Liver (tissue), 9 donors: Measurements from ENCODE around the gene PLXNA2. TPM values are rescaled to one million over a fixed set of nuclear protein-coding genes. Genes with fewer than 3 reads are reported as not detected.

Experiments
- DNase-seq: peaks from one replicate; pipeline ENCODE4 v3.0.0-alpha.2; 2017; ENCODE audit warnings: low spot score
- H3K27ac ChIP-seq, 2 donors: one replicate each; pipeline ENCODE4 v1.7.0; 2013; ENCODE audit warnings: inconsistent platforms in 2 of 2, low read length in 2 of 2, control low read depth in 1 of 2, low read depth in 1 of 2, mild to moderate bottlenecking in 1 of 2
- H3K27me3 ChIP-seq, 4 donors: one replicate each; pipeline versions ENCODE4 v1.6.1 to v1.7.0; 2013; ENCODE audit warnings: low read length in 3 of 4, inconsistent platforms in 1 of 4, mild to moderate bottlenecking in 1 of 4, moderate library complexity in 1 of 4; ENCODE audit not compliant: control insufficient read depth in 4 of 4, insufficient read depth in 4 of 4
- H3K36me3 ChIP-seq, 4 donors: one replicate each; pipeline versions ENCODE4 v1.6.1 to v1.7.0; 2013; ENCODE audit warnings: low read length in 3 of 4, mild to moderate bottlenecking in 3 of 4, low read depth in 1 of 4, moderate library complexity in 1 of 4; ENCODE audit not compliant: control insufficient read depth in 4 of 4, insufficient read depth in 3 of 4
- H3K4me1 ChIP-seq, 4 donors: one replicate each; pipeline versions ENCODE4 v1.6.1 to v1.7.0; 2013; ENCODE audit warnings: low read length in 3 of 4, mild to moderate bottlenecking in 3 of 4, moderate library complexity in 1 of 4; ENCODE audit not compliant: control insufficient read depth in 4 of 4, insufficient read depth in 4 of 4
- H3K4me3 ChIP-seq, 3 donors: one replicate each; pipeline versions ENCODE4 v1.6.1 to v1.7.0; 2013; ENCODE audit warnings: low read length in 3 of 3, control low read depth in 1 of 3, low read depth in 1 of 3, mild to moderate bottlenecking in 1 of 3
- H3K9ac ChIP-seq, 2 donors: one replicate each; pipeline ENCODE4 v1.7.0; 2013; ENCODE audit warnings: low read length in 2 of 2, mild to moderate bottlenecking in 2 of 2, moderate library complexity in 2 of 2, control low read depth in 1 of 2, low read depth in 1 of 2
- H3K9me3 ChIP-seq, 4 donors: one replicate each; pipeline versions ENCODE4 v1.6.1 to v1.7.0; 2013; ENCODE audit warnings: low read length in 3 of 4; ENCODE audit not compliant: control insufficient read depth in 4 of 4
- ATF3 ChIP-seq: IDR thresholded peaks from 2 replicates; pipeline ENCODE4 v1.6.1; 2016; ENCODE audit warnings: antibody characterized with exemption
- CTCF ChIP-seq: fragments of 150-350 bp; IDR thresholded peaks from 2 replicates; pipeline ENCODE4 v1.5.1; 2017; ENCODE audit warnings: improper control_type of control experiment, low read depth, low read length; ENCODE audit not compliant: missing input control
- EGR1 ChIP-seq, 2 donors: IDR thresholded peaks; 2 replicates each; pipeline ENCODE4 v1.6.1; 2016 to 2018; ENCODE audit warnings: antibody characterized with exemption in 2 of 2, low read depth in 2 of 2
- FOXA1 ChIP-seq: IDR thresholded peaks from 2 replicates; pipeline ENCODE4 v1.6.1; 2016; ENCODE audit warnings: antibody characterized with exemption
- FOXA2 ChIP-seq: IDR thresholded peaks from 2 replicates; pipeline ENCODE4 v1.6.1; 2016; ENCODE audit warnings: antibody characterized with exemption
- GABPA ChIP-seq, 2 donors: IDR thresholded peaks in 1 of 2; conservative IDR thresholded peaks in 1 of 2; 2 replicates each; pipeline ENCODE4 v1.6.1; 2016; ENCODE audit warnings: antibody characterized with exemption in 2 of 2, mild to moderate bottlenecking in 1 of 2, moderate library complexity in 1 of 2
- HNF4A ChIP-seq, 2 donors: conservative IDR thresholded peaks; 2 replicates each; pipeline ENCODE4 v1.6.1; 2016; ENCODE audit warnings: antibody characterized with exemption in 2 of 2, mild to moderate bottlenecking in 2 of 2
- HNF4G ChIP-seq: IDR thresholded peaks from 2 replicates; pipeline ENCODE4 v1.6.1; 2016; ENCODE audit warnings: antibody characterized with exemption
- JUND ChIP-seq, 2 donors: IDR thresholded peaks; 2 replicates each; pipeline ENCODE4 v1.6.1; 2016; ENCODE audit warnings: antibody characterized with exemption in 2 of 2
- MAX ChIP-seq: IDR thresholded peaks from 2 replicates; pipeline ENCODE4 v1.6.1; 2016; ENCODE audit warnings: antibody characterized with exemption
- NR2F2 ChIP-seq: IDR thresholded peaks from 2 replicates; pipeline ENCODE4 v1.6.1; 2016; ENCODE audit warnings: antibody characterized with exemption
- RAD21 ChIP-seq, 2 donors: IDR thresholded peaks; 2 replicates each; pipeline ENCODE4 v1.6.1; 2016; ENCODE audit warnings: antibody characterized with exemption in 2 of 2, mild to moderate bottlenecking in 2 of 2
- REST ChIP-seq: IDR thresholded peaks from 2 replicates; pipeline ENCODE4 v1.6.1; 2016; ENCODE audit warnings: antibody characterized with exemption, mild to moderate bottlenecking
- RXRA ChIP-seq, 2 donors: IDR thresholded peaks; 2 replicates each; pipeline ENCODE4 v1.6.1; 2017 to 2018; ENCODE audit warnings: antibody characterized with exemption in 2 of 2, mild to moderate bottlenecking in 1 of 2
- SP1 ChIP-seq: IDR thresholded peaks from 2 replicates; pipeline ENCODE4 v1.6.1; 2018; ENCODE audit warnings: antibody characterized with exemption, mild to moderate bottlenecking
- TAF1 ChIP-seq: conservative IDR thresholded peaks from 2 replicates; pipeline ENCODE4 v1.6.1; 2016; ENCODE audit warnings: antibody characterized with exemption, mild to moderate bottlenecking
- YY1 ChIP-seq: IDR thresholded peaks from 2 replicates; pipeline ENCODE4 v1.6.1; 2016; ENCODE audit warnings: antibody characterized with exemption, mild to moderate bottlenecking
- ZBTB33 ChIP-seq: IDR thresholded peaks from 2 replicates; pipeline ENCODE4 v1.6.1; 2016; ENCODE audit warnings: antibody characterized with exemption
- whole genome bisulfite sequencing: extraction: QIAGEN DNeasy Blood & Tissue Kit; methylation state at CpG from one replicate; pipeline ENCODE4 v1.1.7; 2013; 5-methylcytosine and 5-hydroxymethylcytosine counted together
- polyA plus RNA-seq, 2 donors: library from polyadenylated mRNA; stranded (reverse) in 1 of 2; unstranded in 1 of 2; fragments of 200-250 nt in 1 of 2; fragments of >200 nt in 1 of 2; fragmentation: Nextera tagmentation in 1 of 2; extraction: Ambion mirVana in 1 of 2; gene quantifications; one replicate each; pipeline versions ENCODE4 v1.2.1 to v1.2.3, GENCODE V29; 2013 to 2015
- total RNA-seq, 2 donors: library from RNA; depleted of rRNA; stranded (reverse); fragments of >200 nt; gene quantifications; one replicate each; pipeline ENCODE4 v1.2.3, GENCODE V29; 2014
- donor health status: healthy.
- donor health status: healthy.
- donor health status: healthy.
- donor health status: healthy.
- donor health status: healthy.

The PLXNA2 gene
- total and polyA plus RNA-seq, 4 donors: 1.8 to 9.2 (median 2.8) TPM

- no peak for TF ChIP-seq ATF3
- TF ChIP-seq CTCF: no peak
These were observed 189.2 kb downstream of the PLXNA2 start (continued) for GRCh38 chr1:208054911-208055379.

- Histone ChIP-seq H3K27ac (no peak overlapping the region), H3K9me3 (no peaks in the 10 kb centered on the region), H3K27me3 (no peaks in the 10 kb centered on the region), H3K4me1 (peaks cover 0 to 8% (median 7%) of the 10 kb centered on the region in 4 donors), H3K4me3 (no peak overlapping the region), H3K9ac (no peak overlapping the region), H3K36me3 (peaks cover 0 to 24% (median 7%) of the 10 kb centered on the region in 4 donors)
- 97% methylated on average over 6 of the region's 6 CpGs for WGBS
- DNase-seq: no peak
- TF ChIP-seq HNF4A (conservative IDR thresholded peaks at IDR 0.05): no peak
- no peak for TF ChIP-seq RXRA (IDR thresholded peaks at IDR 0.05)
- no peak for TF ChIP-seq NR2F2
- TF ChIP-seq YY1: no peak
- no peak for TF ChIP-seq TAF1
- no peak for TF ChIP-seq CTCF
- no peak for TF ChIP-seq RAD21 (IDR thresholded peaks at IDR 0.05)
- no peak for TF ChIP-seq JUND (IDR thresholded peaks at IDR 0.05)
- no peak for TF ChIP-seq SP1
- no peak for TF ChIP-seq EGR1 (IDR thresholded peaks at IDR 0.05; ENCODE audit: low read depth in 2 of 2)
- TF ChIP-seq ATF3: no peak
- no peak for TF ChIP-seq MAX
- no peak for TF ChIP-seq REST
- no peak for TF ChIP-seq HNF4G
- TF ChIP-seq ZBTB33: no peak
- no peak for TF ChIP-seq FOXA1
- no peak for TF ChIP-seq GABPA (IDR thresholded peaks at IDR 0.05 in 1 of 2, conservative IDR thresholded peaks at IDR 0.05 in 1 of 2)
- no peak for TF ChIP-seq FOXA2
These were observed 189.7 kb downstream of the PLXNA2 start for GRCh38 chr1:208054485-208054884.
